ENCODE data around the gene SLC43A1. TPM values are rescaled to one million over a fixed set of nuclear protein-coding genes. Genes with fewer than 3 reads are reported as not detected.

Gene SLC43A1
- total and polyA plus RNA-seq, 2 of the 4 experiments (the other 2 are of a cell fraction): 10.0 to 17.0 TPM

DNA sequence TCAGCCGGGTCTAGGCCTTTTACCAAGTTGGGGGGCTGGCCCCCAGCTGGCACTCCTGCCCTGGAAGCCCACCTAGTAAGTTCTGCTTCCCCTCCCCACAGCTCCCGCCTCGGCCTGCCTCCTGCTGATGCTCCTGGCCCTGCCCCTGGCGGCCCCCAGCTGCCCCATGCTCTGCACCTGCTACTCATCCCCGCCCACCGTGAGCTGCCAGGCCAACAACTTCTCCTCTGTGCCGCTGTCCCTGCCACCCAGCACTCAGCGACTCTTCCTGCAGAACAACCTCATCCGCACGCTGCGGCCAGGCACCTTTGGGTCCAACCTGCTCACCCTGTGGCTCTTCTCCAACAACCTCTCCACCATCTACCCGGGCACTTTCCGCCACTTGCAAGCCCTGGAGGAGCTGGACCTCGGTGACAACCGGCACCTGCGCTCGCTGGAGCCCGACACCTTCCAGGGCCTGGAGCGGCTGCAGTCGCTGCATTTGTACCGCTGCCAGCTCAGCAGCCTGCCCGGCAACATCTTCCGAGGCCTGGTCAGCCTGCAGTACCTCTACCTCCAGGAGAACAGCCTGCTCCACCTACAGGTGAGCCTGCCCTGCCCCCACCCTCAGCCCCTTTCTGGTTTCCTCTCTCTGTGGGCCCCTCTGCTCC is 47.9 kb downstream of the SLC43A1 start:
- H3K23ac ChIP-seq (ENCODE audit: low read depth, low read length): no peak overlapping the region
- CTCF ChIA-PET: no interaction called here

More for the DNA sequence above, 47.9 kb downstream of the SLC43A1 start:
- H3K4ac ChIP-seq (ENCODE audit: low read depth, low read length): no peak overlapping the region
- no peak overlapping the region for H2AFZ ChIP-seq (replicated peaks; ENCODE audit: low read length, poor library complexity)
- no peak overlapping the region for H3K4me3 ChIP-seq (ENCODE audit: insufficient read depth, low read depth, low read length)
- no peak overlapping the region for H3K56ac ChIP-seq (ENCODE audit: extremely low read depth, insufficient read depth, low read length)
- H2BK5ac ChIP-seq (ENCODE audit: low read depth, low read length, poor library complexity, severe bottlenecking): no peak overlapping the region
- no peaks in the 10 kb centered on the region for H3K9me3 ChIP-seq (ENCODE audit: control insufficient read depth, insufficient read depth, low read length)
- H3K18ac ChIP-seq (ENCODE audit: low read depth, low read length): no peak overlapping the region
- no peak for ATAC-seq (ENCODE audit: low read depth)
- POLR2A ChIA-PET (ENCODE audit: unreplicated experiment): no interaction called here
- H2BK20ac ChIP-seq (ENCODE audit: low read depth, low read length): no peak overlapping the region
- peaks cover 21% of the 10 kb centered on the region for H3K27me3 ChIP-seq (ENCODE audit: control insufficient read depth, insufficient read depth, low read length)
- WGBS, 2 experiments (ENCODE audit: extremely low coverage in 2 of 2, insufficient read length in 1 of 2): 71% methylated on average over 10 of the region's 23 CpGs; no CpG with 5 or more reads in 1 of the 2 experiments
- H2AK9ac ChIP-seq (replicated peaks; ENCODE audit: low read depth, low read length, poor library complexity): no peak overlapping the region
- H3K4me2 ChIP-seq (ENCODE audit: low read depth, low read length): no peak overlapping the region
- H2BK15ac ChIP-seq (ENCODE audit: low read depth, low read length): no peak overlapping the region
- no peaks in the 10 kb centered on the region for H3K9me1 ChIP-seq (ENCODE audit: insufficient read depth, low read length)
- no peaks in the 10 kb centered on the region for H3K36me3 ChIP-seq (ENCODE audit: control insufficient read depth, insufficient read depth, low read length)
- no peak overlapping the region for H3K9ac ChIP-seq (ENCODE audit: low read depth, low read length)
- dilution Hi-C loops (cut with HindIII; ENCODE audit: low sequenced_read_pairs, unreplicated experiment) (no loop called here), intact Hi-C loops (cut with micrococcal nuclease) (no loop called here), in situ Hi-C loops (cut with MboI; ENCODE audit: low sequenced_read_pairs) (no loop called here)
- H3K14ac ChIP-seq (replicated peaks; ENCODE audit: low read depth, low read length): no peak overlapping the region
- H3K27ac ChIP-seq (ENCODE audit: insufficient read depth, low read length): no peak overlapping the region
- TF ChIP-seq MAZ (IDR thresholded peaks at IDR 0.05; ENCODE audit: borderline replicate concordance, low read depth, low read length) (no peak), RFX5 (IDR thresholded peaks at IDR 0.05; ENCODE audit: low read depth, low read length) (no peak), RCOR1 (IDR thresholded peaks at IDR 0.05; ENCODE audit: insufficient replicate concordance, low read length) (no peak), CHD1 (IDR thresholded peaks at IDR 0.05; ENCODE audit: low read depth, low read length) (no peak), FOS (IDR thresholded peaks at IDR 0.05; ENCODE audit: low read depth, low read length) (no peak), RAD21 (IDR thresholded peaks at IDR 0.05; ENCODE audit: low read length) (no peak), CEBPB (IDR thresholded peaks at IDR 0.05; ENCODE audit: low read depth, low read length) (no peak), MAFK (IDR thresholded peaks at IDR 0.05; ENCODE audit: low read depth, low read length) (no peak)
- TF ChIP-seq, protein P1, sequence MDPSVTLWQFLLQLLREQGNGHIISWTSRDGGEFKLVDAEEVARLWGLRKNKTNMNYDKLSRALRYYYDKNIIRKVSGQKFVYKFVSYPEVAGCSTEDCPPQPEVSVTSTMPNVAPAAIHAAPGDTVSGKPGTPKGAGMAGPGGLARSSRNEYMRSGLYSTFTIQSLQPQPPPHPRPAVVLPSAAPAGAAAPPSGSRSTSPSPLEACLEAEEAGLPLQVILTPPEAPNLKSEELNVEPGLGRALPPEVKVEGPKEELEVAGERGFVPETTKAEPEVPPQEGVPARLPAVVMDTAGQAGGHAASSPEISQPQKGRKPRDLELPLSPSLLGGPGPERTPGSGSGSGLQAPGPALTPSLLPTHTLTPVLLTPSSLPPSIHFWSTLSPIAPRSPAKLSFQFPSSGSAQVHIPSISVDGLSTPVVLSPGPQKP (IDR thresholded peaks at IDR 0.05; ENCODE audit: borderline replicate concordance, low read depth, low read length): no peak
- TF ChIP-seq, protein P2, sequence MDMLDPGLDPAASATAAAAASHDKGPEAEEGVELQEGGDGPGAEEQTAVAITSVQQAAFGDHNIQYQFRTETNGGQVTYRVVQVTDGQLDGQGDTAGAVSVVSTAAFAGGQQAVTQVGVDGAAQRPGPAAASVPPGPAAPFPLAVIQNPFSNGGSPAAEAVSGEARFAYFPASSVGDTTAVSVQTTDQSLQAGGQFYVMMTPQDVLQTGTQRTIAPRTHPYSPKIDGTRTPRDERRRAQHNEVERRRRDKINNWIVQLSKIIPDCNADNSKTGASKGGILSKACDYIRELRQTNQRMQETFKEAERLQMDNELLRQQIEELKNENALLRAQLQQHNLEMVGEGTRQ (IDR thresholded peaks at IDR 0.05; ENCODE audit: low read depth, low read length): no peak
- TF ChIP-seq, protein P3, sequence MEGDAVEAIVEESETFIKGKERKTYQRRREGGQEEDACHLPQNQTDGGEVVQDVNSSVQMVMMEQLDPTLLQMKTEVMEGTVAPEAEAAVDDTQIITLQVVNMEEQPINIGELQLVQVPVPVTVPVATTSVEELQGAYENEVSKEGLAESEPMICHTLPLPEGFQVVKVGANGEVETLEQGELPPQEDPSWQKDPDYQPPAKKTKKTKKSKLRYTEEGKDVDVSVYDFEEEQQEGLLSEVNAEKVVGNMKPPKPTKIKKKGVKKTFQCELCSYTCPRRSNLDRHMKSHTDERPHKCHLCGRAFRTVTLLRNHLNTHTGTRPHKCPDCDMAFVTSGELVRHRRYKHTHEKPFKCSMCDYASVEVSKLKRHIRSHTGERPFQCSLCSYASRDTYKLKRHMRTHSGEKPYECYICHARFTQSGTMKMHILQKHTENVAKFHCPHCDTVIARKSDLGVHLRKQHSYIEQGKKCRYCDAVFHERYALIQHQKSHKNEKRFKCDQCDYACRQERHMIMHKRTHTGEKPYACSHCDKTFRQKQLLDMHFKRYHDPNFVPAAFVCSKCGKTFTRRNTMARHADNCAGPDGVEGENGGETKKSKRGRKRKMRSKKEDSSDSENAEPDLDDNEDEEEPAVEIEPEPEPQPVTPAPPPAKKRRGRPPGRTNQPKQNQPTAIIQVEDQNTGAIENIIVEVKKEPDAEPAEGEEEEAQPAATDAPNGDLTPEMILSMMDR (conservative IDR thresholded peaks at IDR 0.05; ENCODE audit: low read depth, low read length): no peak
- no peak overlapping the region for H2BK120ac ChIP-seq (ENCODE audit: low read depth, low read length)
- H4K91ac ChIP-seq (ENCODE audit: insufficient read depth, low read depth, low read length): no peak overlapping the region
- no peaks in the 10 kb centered on the region; the same call in 1 of the 2 replicates for H4K20me1 ChIP-seq (ENCODE audit: insufficient read depth, low read length)
- no peak overlapping the region for H4K8ac ChIP-seq (ENCODE audit: low read depth in 2 of 2, low read length in 2 of 2)
- no peak for DNase-seq
- no peaks in the 10 kb centered on the region for H3K4me1 ChIP-seq (ENCODE audit: control insufficient read depth, insufficient read depth, low read length)
- no peak overlapping the region for H2AK5ac ChIP-seq (ENCODE audit: low read depth, low read length)
- BruUV-seq (replicated peaks): no TSS peak
- no peaks in the 10 kb centered on the region for H3K79me1 ChIP-seq (ENCODE audit: low read depth in 1 of 2, low read length in 2 of 2)
- no peak overlapping the region for H4K5ac ChIP-seq (ENCODE audit: low read depth, low read length)
